Adipocyte (in vitro differentiated cells): ENCODE measurements around the gene PROX2.

Experiments
- DNase-seq: peaks from one replicate; pipeline ENCODE4 v3.0.0-alpha.2; 2015; ENCODE audit warnings: low read depth
- H3K27me3 ChIP-seq: replicated peaks from 2 replicates; pipeline ENCODE4 v1.7.0; 2013; ENCODE audit warnings: mild to moderate bottlenecking, low read length, moderate library complexity; ENCODE audit not compliant: control insufficient read depth, insufficient read depth
- H3K36me3 ChIP-seq: 2 replicates; pipeline ENCODE4 v1.7.0; 2013; ENCODE audit warnings: low read length, mild to moderate bottlenecking, moderate library complexity; ENCODE audit not compliant: control insufficient read depth, insufficient read depth, severe bottlenecking
- H3K4me1 ChIP-seq: 2 replicates; pipeline ENCODE4 v1.7.0; 2013; ENCODE audit warnings: mild to moderate bottlenecking, low read length, moderate library complexity; ENCODE audit not compliant: control insufficient read depth, insufficient read depth
- H3K4me3 ChIP-seq: 2 replicates; pipeline ENCODE4 v1.7.0; 2013; ENCODE audit warnings: mild to moderate bottlenecking, low read length, moderate library complexity
- H3K9ac ChIP-seq: 2 replicates; pipeline ENCODE4 v1.7.0; 2013; ENCODE audit warnings: mild to moderate bottlenecking, low read length, moderate library complexity
- H3K9me3 ChIP-seq: 2 replicates; pipeline ENCODE4 v1.7.0; 2013; ENCODE audit warnings: mild to moderate bottlenecking, low read length, moderate library complexity; ENCODE audit not compliant: control insufficient read depth

Gene PROX2, protein sequence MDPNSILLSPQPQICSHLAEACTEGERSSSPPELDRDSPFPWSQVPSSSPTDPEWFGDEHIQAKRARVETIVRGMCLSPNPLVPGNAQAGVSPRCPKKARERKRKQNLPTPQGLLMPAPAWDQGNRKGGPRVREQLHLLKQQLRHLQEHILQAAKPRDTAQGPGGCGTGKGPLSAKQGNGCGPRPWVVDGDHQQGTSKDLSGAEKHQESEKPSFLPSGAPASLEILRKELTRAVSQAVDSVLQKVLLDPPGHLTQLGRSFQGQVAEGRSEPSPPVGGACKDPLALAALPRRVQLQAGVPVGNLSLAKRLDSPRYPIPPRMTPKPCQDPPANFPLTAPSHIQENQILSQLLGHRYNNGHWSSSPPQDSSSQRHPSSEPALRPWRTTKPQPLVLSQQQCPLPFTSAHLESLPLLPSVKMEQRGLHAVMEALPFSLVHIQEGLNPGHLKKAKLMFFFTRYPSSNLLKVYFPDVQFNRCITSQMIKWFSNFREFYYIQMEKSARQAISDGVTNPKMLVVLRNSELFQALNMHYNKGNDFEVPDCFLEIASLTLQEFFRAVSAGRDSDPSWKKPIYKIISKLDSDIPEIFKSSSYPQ

GRCh38 chr14:74875941-74876913 is at the start of gene PROX2:
Gene PROX2 (minus strand): TSS chr14:74876145. CDS start chr14:74863834, 12,311 bp downstream.
- no peaks in the 10 kb centered on the region for H3K9me3 ChIP-seq
- peaks cover 10% of the 10 kb centered on the region for H3K4me1 ChIP-seq
- no peaks in the 10 kb centered on the region for H3K36me3 ChIP-seq
- DNase-seq = no peak
- H3K9ac ChIP-seq = no peak within 1 kb of the TSS
- no peaks in the 10 kb centered on the region for H3K27me3 ChIP-seq
- H3K4me3 ChIP-seq = no peak within 1 kb of the TSS

DNA sequence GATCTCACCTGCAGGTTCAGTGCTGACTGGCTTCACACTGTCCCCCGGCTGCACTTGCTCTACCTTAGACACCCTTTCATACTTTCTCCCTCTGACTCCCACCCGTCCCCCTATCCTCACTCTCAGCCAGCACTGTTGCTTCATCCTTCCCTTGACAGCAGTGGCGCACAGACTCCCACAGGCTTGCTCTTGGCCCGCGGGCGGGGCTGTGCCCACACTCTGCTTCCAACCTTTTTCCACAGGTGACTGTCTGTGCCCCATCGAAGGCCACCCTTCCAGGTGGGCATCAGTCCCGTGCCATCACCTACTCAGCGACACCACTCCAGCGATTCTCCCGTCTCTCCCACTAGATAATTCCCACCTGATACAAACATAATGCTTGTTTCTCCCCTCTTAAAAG is 48.1 kb upstream of the PROX2 start:
- H3K9ac ChIP-seq = no peak overlapping the region
- H3K4me1 ChIP-seq = no peaks in the 10 kb centered on the region
- H3K27me3 ChIP-seq = no peaks in the 10 kb centered on the region
- no peak overlapping the region for H3K4me3 ChIP-seq
- H3K36me3 ChIP-seq = no peaks in the 10 kb centered on the region
- no peaks in the 10 kb centered on the region for H3K9me3 ChIP-seq
- no peak for DNase-seq

- no peaks in the 10 kb centered on the region for H3K9me3 ChIP-seq
- H3K36me3 ChIP-seq = no peaks in the 10 kb centered on the region
- H3K4me3 ChIP-seq = peak within 1 kb of the TSS; percentile 82
- H3K27me3 ChIP-seq = no peaks in the 10 kb centered on the region
- peak; percentile 75 for DNase-seq
- H3K4me1 ChIP-seq = peaks cover 6% of the 10 kb centered on the region
- H3K9ac ChIP-seq = peak within 1 kb of the TSS; percentile 70
Observed at GRCh38 chr14:74922752-74923401, 46.9 kb upstream of the PROX2 start, which contains the start of gene RPS6KL1. Gene RPS6KL1 (minus strand): TSS chr14:74923260. CDS start chr14:74921541, 1,719 bp downstream.

DNA sequence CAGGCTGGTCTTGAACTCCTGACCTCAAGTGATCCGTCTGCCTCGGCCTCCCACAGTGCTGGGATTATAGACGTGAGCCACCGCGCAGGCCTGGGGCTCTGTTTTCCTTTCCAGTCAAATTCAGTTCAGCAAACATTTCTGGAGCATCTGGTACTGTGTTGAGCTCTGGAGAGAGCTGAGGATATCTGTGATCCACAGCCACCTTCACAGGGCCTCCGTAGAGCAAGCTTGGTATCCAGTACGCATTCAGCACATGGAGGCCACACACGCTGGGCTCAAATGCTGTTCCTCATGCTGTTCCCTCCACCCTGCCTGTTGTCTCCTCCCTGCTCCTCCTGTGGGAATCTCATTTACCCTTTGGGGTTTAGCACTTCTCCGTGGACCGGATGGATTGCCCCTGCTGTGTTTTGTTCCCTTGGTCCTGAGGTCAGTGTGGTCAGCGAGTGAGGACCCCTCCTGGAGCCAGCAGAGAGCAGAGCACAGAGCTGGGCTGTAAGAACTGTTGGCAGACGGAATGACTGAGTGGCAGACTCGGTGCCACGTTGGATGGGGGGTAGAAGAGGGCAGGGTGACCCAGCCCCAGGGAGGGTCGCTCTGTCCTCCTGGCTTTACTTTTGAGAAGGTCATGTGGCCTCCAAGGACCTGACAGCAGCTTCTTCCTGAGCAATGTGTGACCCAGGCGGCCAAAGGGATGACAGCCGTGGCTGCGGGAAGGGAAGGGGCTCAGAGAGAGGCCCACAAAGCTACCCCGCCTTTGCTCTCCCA is 46.2 kb upstream of the PROX2 start:
- H3K27me3 ChIP-seq = no peaks in the 10 kb centered on the region
- peak overlapping the region; percentile 82 for H3K4me3 ChIP-seq
- DNase-seq = no peak
- peak overlapping the region; percentile 70 for H3K9ac ChIP-seq
- no peaks in the 10 kb centered on the region for H3K9me3 ChIP-seq
- H3K4me1 ChIP-seq = peaks cover 13% of the 10 kb centered on the region
- no peaks in the 10 kb centered on the region for H3K36me3 ChIP-seq

GRCh38 chr14:74921053-74921620 is 45.2 kb upstream of the PROX2 start:
- no peak for DNase-seq
- Histone ChIP-seq H3K9ac (no peak overlapping the region), H3K9me3 (no peaks in the 10 kb centered on the region), H3K4me1 (peaks cover 18% of the 10 kb centered on the region), H3K36me3 (no peaks in the 10 kb centered on the region), H3K27me3 (no peaks in the 10 kb centered on the region), H3K4me3 (no peak overlapping the region)

GRCh38 chr14:74920281-74920680 is 44.3 kb upstream of the PROX2 start:
- H3K4me1 ChIP-seq = peaks cover 18% of the 10 kb centered on the region
- H3K4me3 ChIP-seq = no peak overlapping the region
- no peak overlapping the region for H3K9ac ChIP-seq
- no peaks in the 10 kb centered on the region for H3K27me3 ChIP-seq
- H3K9me3 ChIP-seq = no peaks in the 10 kb centered on the region
- no peaks in the 10 kb centered on the region for H3K36me3 ChIP-seq
- no peak for DNase-seq

GRCh38 chr14:74919421-74920165 is 43.6 kb upstream of the PROX2 start:
- peak; percentile 20 for DNase-seq
- peaks cover 18% of the 10 kb centered on the region for H3K4me1 ChIP-seq
- H3K9me3 ChIP-seq = no peaks in the 10 kb centered on the region
- no peaks in the 10 kb centered on the region for H3K36me3 ChIP-seq
- no peaks in the 10 kb centered on the region for H3K27me3 ChIP-seq
- H3K9ac ChIP-seq = no peak overlapping the region
- no peak overlapping the region for H3K4me3 ChIP-seq

- no peaks in the 10 kb centered on the region for H3K9me3 ChIP-seq
- no peaks in the 10 kb centered on the region for H3K27me3 ChIP-seq
- no peaks in the 10 kb centered on the region for H3K36me3 ChIP-seq
- H3K4me3 ChIP-seq = no peak overlapping the region
- no peak overlapping the region for H3K9ac ChIP-seq
- no peak for DNase-seq
- peaks cover 23% of the 10 kb centered on the region for H3K4me1 ChIP-seq
Observed at GRCh38 chr14:74918380-74918779, 42.4 kb upstream of the PROX2 start.

DNA sequence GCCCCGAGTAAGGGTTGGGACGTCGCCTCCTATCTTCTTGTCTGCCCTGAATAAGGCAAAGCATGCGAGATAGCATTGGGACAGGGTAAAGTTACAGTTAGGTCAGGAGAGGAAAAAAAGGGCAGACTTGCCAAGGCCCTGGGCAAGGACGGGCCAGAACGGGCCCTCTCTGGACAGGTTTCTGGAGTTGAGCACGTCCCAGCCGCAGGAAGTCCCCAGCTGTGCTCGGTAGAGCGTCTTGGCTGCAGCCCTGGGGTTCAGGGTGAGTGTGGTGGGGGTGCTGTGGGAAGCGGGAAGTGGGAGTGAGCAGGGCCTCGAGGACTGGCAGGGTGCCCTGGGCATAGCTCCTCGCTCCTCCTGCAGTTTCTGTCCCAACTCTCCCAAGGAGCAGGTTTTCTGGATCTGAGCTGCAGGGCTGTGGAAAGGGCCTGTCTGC is 41.7 kb upstream of the PROX2 start:
- H3K4me3 ChIP-seq = no peak overlapping the region
- no peak for DNase-seq
- H3K4me1 ChIP-seq = peaks cover 23% of the 10 kb centered on the region
- H3K9me3 ChIP-seq = no peaks in the 10 kb centered on the region
- no peaks in the 10 kb centered on the region for H3K27me3 ChIP-seq
- H3K36me3 ChIP-seq = no peaks in the 10 kb centered on the region
- peak overlapping the region; percentile 3 for H3K9ac ChIP-seq
